ENCODE data around the gene FTCDNL1.

DNA sequence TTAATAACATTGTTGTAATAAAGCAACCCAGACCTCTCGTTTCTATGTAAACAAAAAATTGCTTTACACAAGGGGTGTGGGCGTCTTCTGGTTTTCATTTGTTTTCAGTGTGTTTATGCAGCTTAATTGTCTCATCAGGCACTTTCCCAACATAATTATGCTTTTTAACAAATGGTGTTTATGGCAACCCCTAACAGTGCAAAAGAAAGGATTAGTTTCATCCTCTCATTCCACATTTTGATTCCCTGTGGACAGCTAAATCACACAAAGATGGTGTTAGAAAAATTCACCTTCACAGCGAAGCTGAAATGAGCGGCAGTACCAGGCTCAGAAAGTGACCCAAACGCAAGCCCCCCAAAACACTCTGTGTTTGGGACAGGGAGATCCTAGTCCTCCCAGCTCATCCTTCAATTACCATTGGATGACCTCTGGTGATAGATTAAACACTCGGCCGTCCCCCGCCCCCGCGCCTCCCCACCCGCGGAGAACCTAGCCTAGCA, 724 bp downstream of the FTCDNL1 start:
- TF ChIP-seq, protein P1, sequence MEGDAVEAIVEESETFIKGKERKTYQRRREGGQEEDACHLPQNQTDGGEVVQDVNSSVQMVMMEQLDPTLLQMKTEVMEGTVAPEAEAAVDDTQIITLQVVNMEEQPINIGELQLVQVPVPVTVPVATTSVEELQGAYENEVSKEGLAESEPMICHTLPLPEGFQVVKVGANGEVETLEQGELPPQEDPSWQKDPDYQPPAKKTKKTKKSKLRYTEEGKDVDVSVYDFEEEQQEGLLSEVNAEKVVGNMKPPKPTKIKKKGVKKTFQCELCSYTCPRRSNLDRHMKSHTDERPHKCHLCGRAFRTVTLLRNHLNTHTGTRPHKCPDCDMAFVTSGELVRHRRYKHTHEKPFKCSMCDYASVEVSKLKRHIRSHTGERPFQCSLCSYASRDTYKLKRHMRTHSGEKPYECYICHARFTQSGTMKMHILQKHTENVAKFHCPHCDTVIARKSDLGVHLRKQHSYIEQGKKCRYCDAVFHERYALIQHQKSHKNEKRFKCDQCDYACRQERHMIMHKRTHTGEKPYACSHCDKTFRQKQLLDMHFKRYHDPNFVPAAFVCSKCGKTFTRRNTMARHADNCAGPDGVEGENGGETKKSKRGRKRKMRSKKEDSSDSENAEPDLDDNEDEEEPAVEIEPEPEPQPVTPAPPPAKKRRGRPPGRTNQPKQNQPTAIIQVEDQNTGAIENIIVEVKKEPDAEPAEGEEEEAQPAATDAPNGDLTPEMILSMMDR (IDR thresholded peaks at IDR 0.05) = no peak
- TF ChIP-seq POLR2A (IDR thresholded peaks at IDR 0.05) = no peak

All from thyroid gland (tissue), 4 donors.